Measurements from ENCODE around the gene MYH2.

DNA sequence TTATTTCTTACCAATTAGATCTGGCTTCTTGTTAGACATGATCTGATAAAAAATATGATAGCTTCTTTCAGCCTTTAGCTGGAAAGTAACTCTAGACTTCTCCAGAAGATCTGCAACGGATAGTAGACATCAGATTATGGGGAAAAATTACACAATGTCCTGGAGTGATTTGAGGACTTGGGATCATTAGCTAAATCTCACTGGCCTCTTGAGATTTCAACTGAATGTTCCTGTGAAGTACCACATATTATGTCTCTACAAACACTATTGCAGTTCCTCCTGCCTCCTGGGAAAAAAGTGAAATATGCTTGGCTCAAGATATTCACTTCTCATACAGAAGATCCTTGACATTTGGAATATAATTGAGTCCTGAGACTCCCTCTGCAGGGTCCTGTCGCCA is 36.6 kb downstream of the MYH2 start:
- TF ChIP-seq POLR2A (IDR thresholded peaks at IDR 0.05; ENCODE audit: borderline replicate concordance, extremely low read depth, insufficient read depth, insufficient read length) (no peak), EZH2 (IDR thresholded peaks at IDR 0.05) (no peak), EGR1 (IDR thresholded peaks at IDR 0.05; ENCODE audit: low read depth) (no peak), CEBPB (IDR thresholded peaks at IDR 0.05; ENCODE audit: low read depth) (no peak), POLR2AphosphoS5 (IDR thresholded peaks at IDR 0.05; ENCODE audit: low read depth, low read length) (no peak), EZH2phosphoT487 (IDR thresholded peaks at IDR 0.05; ENCODE audit: borderline replicate concordance) (no peak), YY1 (IDR thresholded peaks at IDR 0.05; ENCODE audit: extremely low read depth, insufficient replicate concordance, low read depth, low read length) (no peak)
- TF ChIP-seq, protein P1, sequence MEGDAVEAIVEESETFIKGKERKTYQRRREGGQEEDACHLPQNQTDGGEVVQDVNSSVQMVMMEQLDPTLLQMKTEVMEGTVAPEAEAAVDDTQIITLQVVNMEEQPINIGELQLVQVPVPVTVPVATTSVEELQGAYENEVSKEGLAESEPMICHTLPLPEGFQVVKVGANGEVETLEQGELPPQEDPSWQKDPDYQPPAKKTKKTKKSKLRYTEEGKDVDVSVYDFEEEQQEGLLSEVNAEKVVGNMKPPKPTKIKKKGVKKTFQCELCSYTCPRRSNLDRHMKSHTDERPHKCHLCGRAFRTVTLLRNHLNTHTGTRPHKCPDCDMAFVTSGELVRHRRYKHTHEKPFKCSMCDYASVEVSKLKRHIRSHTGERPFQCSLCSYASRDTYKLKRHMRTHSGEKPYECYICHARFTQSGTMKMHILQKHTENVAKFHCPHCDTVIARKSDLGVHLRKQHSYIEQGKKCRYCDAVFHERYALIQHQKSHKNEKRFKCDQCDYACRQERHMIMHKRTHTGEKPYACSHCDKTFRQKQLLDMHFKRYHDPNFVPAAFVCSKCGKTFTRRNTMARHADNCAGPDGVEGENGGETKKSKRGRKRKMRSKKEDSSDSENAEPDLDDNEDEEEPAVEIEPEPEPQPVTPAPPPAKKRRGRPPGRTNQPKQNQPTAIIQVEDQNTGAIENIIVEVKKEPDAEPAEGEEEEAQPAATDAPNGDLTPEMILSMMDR (IDR thresholded peaks at IDR 0.05 in 2 of 3, conservative IDR thresholded peaks at IDR 0.05 in 1 of 3; ENCODE audit: borderline replicate concordance in 1 of 3, insufficient read depth in 1 of 3, low read depth in 2 of 3, low read length in 2 of 3): no peak
- TF ChIP-seq, protein P2, sequence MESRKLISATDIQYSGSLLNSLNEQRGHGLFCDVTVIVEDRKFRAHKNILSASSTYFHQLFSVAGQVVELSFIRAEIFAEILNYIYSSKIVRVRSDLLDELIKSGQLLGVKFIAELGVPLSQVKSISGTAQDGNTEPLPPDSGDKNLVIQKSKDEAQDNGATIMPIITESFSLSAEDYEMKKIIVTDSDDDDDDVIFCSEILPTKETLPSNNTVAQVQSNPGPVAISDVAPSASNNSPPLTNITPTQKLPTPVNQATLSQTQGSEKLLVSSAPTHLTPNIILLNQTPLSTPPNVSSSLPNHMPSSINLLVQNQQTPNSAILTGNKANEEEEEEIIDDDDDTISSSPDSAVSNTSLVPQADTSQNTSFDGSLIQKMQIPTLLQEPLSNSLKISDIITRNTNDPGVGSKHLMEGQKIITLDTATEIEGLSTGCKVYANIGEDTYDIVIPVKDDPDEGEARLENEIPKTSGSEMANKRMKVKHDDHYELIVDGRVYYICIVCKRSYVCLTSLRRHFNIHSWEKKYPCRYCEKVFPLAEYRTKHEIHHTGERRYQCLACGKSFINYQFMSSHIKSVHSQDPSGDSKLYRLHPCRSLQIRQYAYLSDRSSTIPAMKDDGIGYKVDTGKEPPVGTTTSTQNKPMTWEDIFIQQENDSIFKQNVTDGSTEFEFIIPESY (IDR thresholded peaks at IDR 0.05; ENCODE audit: extremely low read depth, insufficient replicate concordance, low read length): no peak
